Activated T-cell treated with anti-CD3 and anti-CD28 coated beads, Interleukin-2, amount 50 U/mL, for 24 hours (primary cell): Measurements from ENCODE around the gene CHRM5.

Experiments
- DNase-seq: peaks from one replicate; pipeline ENCODE4 v3.0.0-alpha.2; 2020
- H3K27ac Mint-ChIP-seq: 2 replicates; pipeline ENCODE4 v1.8.0; 2020; ENCODE audit warnings: mild to moderate bottlenecking, mixed read lengths
- H3K27me3 Mint-ChIP-seq: 2 replicates; pipeline ENCODE4 v1.8.0; 2020; ENCODE audit warnings: mixed read lengths
- H3K36me3 Mint-ChIP-seq: 2 replicates; pipeline ENCODE4 v1.8.0; 2020; ENCODE audit warnings: low read depth, mixed read lengths
- H3K4me1 Mint-ChIP-seq: 2 replicates; pipeline ENCODE4 v1.8.0; 2020; ENCODE audit warnings: low read depth, mixed read lengths
- H3K4me3 Mint-ChIP-seq: 2 replicates; pipeline ENCODE4 v1.8.0; 2020; ENCODE audit warnings: mild to moderate bottlenecking, moderate library complexity, mixed read lengths
- H3K9me3 Mint-ChIP-seq: 2 replicates; pipeline ENCODE4 v1.8.0; 2020; ENCODE audit warnings: mixed read lengths

Gene CHRM5

GRCh38 chr15:34070003-34070402 is 101.7 kb downstream of the CHRM5 start:
- Mint-ChIP-seq H3K27ac (no peak overlapping the region), H3K4me1 (no peaks in the 10 kb centered on the region), H3K36me3 (no peaks in the 10 kb centered on the region), H3K4me3 (no peak overlapping the region), H3K27me3 (no peaks in the 10 kb centered on the region), H3K9me3 (no peaks in the 10 kb centered on the region)
- no peak for DNase-seq

- no peak for DNase-seq
- Mint-ChIP-seq H3K4me3 (no peak overlapping the region), H3K36me3 (no peaks in the 10 kb centered on the region), H3K9me3 (no peaks in the 10 kb centered on the region), H3K27ac (no peak overlapping the region), H3K4me1 (no peaks in the 10 kb centered on the region), H3K27me3 (no peaks in the 10 kb centered on the region)
Observed at GRCh38 chr15:34076785-34077184, 108.5 kb downstream of the CHRM5 start.

- peaks cover 14% of the 10 kb centered on the region for H3K36me3 Mint-ChIP-seq
- no peak for DNase-seq
- no peak overlapping the region for H3K27ac Mint-ChIP-seq
- no peak overlapping the region for H3K4me3 Mint-ChIP-seq
- H3K9me3 Mint-ChIP-seq, result no peaks in the 10 kb centered on the region
- H3K4me1 Mint-ChIP-seq, result no peaks in the 10 kb centered on the region
- no peaks in the 10 kb centered on the region for H3K27me3 Mint-ChIP-seq
Observed at GRCh38 chr15:34078900-34079299, 110.6 kb downstream of the CHRM5 start.

- H3K27me3 Mint-ChIP-seq, result no peaks in the 10 kb centered on the region
- no peaks in the 10 kb centered on the region for H3K4me1 Mint-ChIP-seq
- peaks cover 24% of the 10 kb centered on the region for H3K36me3 Mint-ChIP-seq
- no peaks in the 10 kb centered on the region for H3K9me3 Mint-ChIP-seq
- DNase-seq, result no peak
- no peak overlapping the region for H3K27ac Mint-ChIP-seq
- H3K4me3 Mint-ChIP-seq, result no peak overlapping the region
Observed at GRCh38 chr15:34079904-34080303, 111.6 kb downstream of the CHRM5 start.

- H3K4me3 Mint-ChIP-seq, result no peak overlapping the region
- no peaks in the 10 kb centered on the region for H3K4me1 Mint-ChIP-seq
- no peaks in the 10 kb centered on the region for H3K27me3 Mint-ChIP-seq
- peaks cover 60% of the 10 kb centered on the region for H3K36me3 Mint-ChIP-seq
- H3K27ac Mint-ChIP-seq, result peak overlapping the region; percentile 3
- H3K9me3 Mint-ChIP-seq, result no peaks in the 10 kb centered on the region
- no peak for DNase-seq
Observed at GRCh38 chr15:34084086-34084485, 115.8 kb downstream of the CHRM5 start.

GRCh38 chr15:34085746-34086145 is 117.4 kb downstream of the CHRM5 start:
- Mint-ChIP-seq H3K36me3 (peaks cover 70% of the 10 kb centered on the region), H3K27me3 (no peaks in the 10 kb centered on the region), H3K27ac (no peak overlapping the region), H3K4me3 (no peak overlapping the region), H3K4me1 (no peaks in the 10 kb centered on the region), H3K9me3 (no peaks in the 10 kb centered on the region)
- no peak for DNase-seq

- no peaks in the 10 kb centered on the region for H3K27me3 Mint-ChIP-seq
- peak overlapping the region; percentile 40 for H3K27ac Mint-ChIP-seq
- peaks cover 18% of the 10 kb centered on the region for H3K9me3 Mint-ChIP-seq
- peak overlapping the region; percentile 100 for H3K4me3 Mint-ChIP-seq
- H3K36me3 Mint-ChIP-seq, result peaks cover 59% of the 10 kb centered on the region
- H3K4me1 Mint-ChIP-seq, result peaks cover 45% of the 10 kb centered on the region
- DNase-seq, result no peak
Observed at GRCh38 chr15:34099914-34100313, 131.6 kb downstream of the CHRM5 start.

GRCh38 chr15:34101366-34102174 is 133.3 kb downstream of the CHRM5 start, which contains the start of the genes EMC7 and PGBD4:
TSS of gene EMC7 (minus strand) at chr15:34101862. CDS start at chr15:34101839, 23 bp downstream.
TSS of gene PGBD4 (plus strand) at chr15:34102083. CDS start at chr15:34102532, 449 bp downstream.
- peak within 1 kb of the TSS; percentile 100 for H3K4me3 Mint-ChIP-seq
- peak within 1 kb of the TSS; percentile 99 for H3K27ac Mint-ChIP-seq
- H3K36me3 Mint-ChIP-seq, result peaks cover 56% of the 10 kb centered on the region
- no peaks in the 10 kb centered on the region for H3K27me3 Mint-ChIP-seq
- H3K4me1 Mint-ChIP-seq, result peaks cover 43% of the 10 kb centered on the region
- DNase-seq, result peak; percentile 99
- H3K9me3 Mint-ChIP-seq, result peaks cover 20% of the 10 kb centered on the region

- H3K27me3 Mint-ChIP-seq, result no peaks in the 10 kb centered on the region
- H3K36me3 Mint-ChIP-seq, result peaks cover 56% of the 10 kb centered on the region
- H3K9me3 Mint-ChIP-seq, result peaks cover 20% of the 10 kb centered on the region
- no peak for DNase-seq
- H3K4me1 Mint-ChIP-seq, result peaks cover 41% of the 10 kb centered on the region
- H3K4me3 Mint-ChIP-seq, result peak overlapping the region; percentile 100
- peak overlapping the region; percentile 99 for H3K27ac Mint-ChIP-seq
Observed at GRCh38 chr15:34102175-34102925, 134.1 kb downstream of the CHRM5 start.

- DNase-seq, result no peak
- Mint-ChIP-seq H3K4me1 (peaks cover 16% of the 10 kb centered on the region), H3K36me3 (peaks cover 39% of the 10 kb centered on the region), H3K4me3 (no peak overlapping the region), H3K9me3 (peaks cover 20% of the 10 kb centered on the region), H3K27me3 (no peaks in the 10 kb centered on the region), H3K27ac (no peak overlapping the region)
Observed at GRCh38 chr15:34106423-34106822, 138.1 kb downstream of the CHRM5 start.

- DNase-seq, result no peak
- H3K9me3 Mint-ChIP-seq, result peaks cover 20% of the 10 kb centered on the region
- H3K4me1 Mint-ChIP-seq, result peaks cover 12% of the 10 kb centered on the region
- no peak overlapping the region for H3K4me3 Mint-ChIP-seq
- H3K27me3 Mint-ChIP-seq, result no peaks in the 10 kb centered on the region
- H3K36me3 Mint-ChIP-seq, result peaks cover 31% of the 10 kb centered on the region
- H3K27ac Mint-ChIP-seq, result no peak overlapping the region
Observed at GRCh38 chr15:34107315-34107714, 139.0 kb downstream of the CHRM5 start.

GRCh38 chr15:34109797-34110663 is 141.7 kb downstream of the CHRM5 start:
- peaks cover 1% of the 10 kb centered on the region for H3K9me3 Mint-ChIP-seq
- no peaks in the 10 kb centered on the region for H3K4me1 Mint-ChIP-seq
- peaks cover 6% of the 10 kb centered on the region for H3K36me3 Mint-ChIP-seq
- no peak for DNase-seq
- peaks cover 12% of the 10 kb centered on the region for H3K27me3 Mint-ChIP-seq
- H3K4me3 Mint-ChIP-seq, result no peak overlapping the region
- H3K27ac Mint-ChIP-seq, result no peak overlapping the region

- DNase-seq, result no peak
- Mint-ChIP-seq H3K27ac (no peak overlapping the region), H3K4me3 (no peak overlapping the region), H3K4me1 (no peaks in the 10 kb centered on the region), H3K36me3 (no peaks in the 10 kb centered on the region), H3K9me3 (no peaks in the 10 kb centered on the region), H3K27me3 (peaks cover 18% of the 10 kb centered on the region)
Observed at GRCh38 chr15:34111488-34111887, 143.2 kb downstream of the CHRM5 start.

GRCh38 chr15:34114215-34114614 is 145.9 kb downstream of the CHRM5 start:
- H3K27me3 Mint-ChIP-seq, result peaks cover 37% of the 10 kb centered on the region
- no peak overlapping the region for H3K27ac Mint-ChIP-seq
- H3K4me3 Mint-ChIP-seq, result no peak overlapping the region
- no peaks in the 10 kb centered on the region for H3K36me3 Mint-ChIP-seq
- H3K9me3 Mint-ChIP-seq, result no peaks in the 10 kb centered on the region
- H3K4me1 Mint-ChIP-seq, result no peaks in the 10 kb centered on the region
- DNase-seq, result no peak
